Stimulated activated CD8-positive, alpha-beta memory T cell treated with anti-CD3 and anti-CD28 coated beads, Interleukin-15, amount 100 ng/mL, for 24 hours (primary cell): ENCODE measurements around the gene FBXO42.
"Not testable (repeated sequence)": the region's sequence is repeated elsewhere in the genome, so short reads cannot be mapped to it uniquely, and the experiment has no call there.

Source experiments
- DNase-seq: peaks from one replicate; pipeline ENCODE4 v3.0.0-alpha.2; 2020; ENCODE audit warnings: low read depth

The FBXO42 gene

DNA sequence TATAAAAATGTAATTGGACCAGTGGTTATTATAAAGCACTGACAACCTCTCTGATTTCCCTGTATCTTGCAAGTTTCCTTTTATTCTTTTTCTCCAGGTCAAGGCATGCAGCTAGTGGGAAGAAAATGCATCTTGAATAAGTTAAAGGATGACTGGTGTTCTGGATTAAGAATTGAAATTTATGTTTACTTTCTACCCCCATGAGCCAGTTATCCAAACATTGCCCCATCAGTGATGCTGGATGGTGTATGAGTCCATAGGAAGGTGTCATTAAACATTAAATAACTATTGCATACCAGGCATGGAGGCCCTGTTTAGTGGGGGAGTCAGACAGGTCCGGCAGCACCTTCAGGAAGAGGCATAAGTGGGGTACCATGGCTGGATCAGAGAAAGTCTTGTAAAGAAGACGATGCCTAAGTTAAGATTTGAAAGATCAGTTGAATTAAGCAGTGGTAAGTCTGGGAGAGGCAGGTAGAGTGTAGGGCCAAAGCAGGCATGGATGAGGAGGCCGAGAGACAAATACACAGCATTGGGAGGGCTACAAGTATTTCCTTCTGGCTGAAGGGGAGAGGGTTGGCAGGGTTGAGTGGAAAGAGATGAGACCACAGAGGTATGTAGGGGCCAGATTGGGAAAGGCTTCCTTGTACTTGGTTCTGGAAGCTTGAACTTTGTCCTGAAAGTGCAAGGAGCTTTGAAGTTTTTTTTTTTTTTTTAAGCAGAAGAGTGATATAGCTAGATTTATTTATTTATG is 20.4 kb upstream of the FBXO42 start:
- no peak for DNase-seq

DNA sequence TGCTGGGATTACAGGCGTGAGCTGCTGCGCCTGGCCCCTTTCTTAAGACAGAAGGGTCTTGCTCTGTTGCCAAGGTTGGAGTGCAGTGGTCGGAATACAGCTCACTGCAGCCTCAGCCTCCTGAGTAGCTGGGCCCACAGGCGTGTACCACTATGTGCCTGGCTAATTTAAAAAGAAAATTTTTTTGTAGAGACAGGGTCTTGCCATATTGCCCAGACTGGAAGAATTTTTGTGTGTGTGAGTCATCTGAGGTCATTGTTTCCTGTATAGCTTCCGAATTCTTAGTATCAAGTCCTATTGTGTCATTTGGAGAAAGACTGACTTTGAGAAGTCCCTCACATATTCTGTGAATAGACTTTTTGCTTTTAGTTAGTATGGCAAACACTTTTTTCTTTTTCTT is 19.4 kb upstream of the FBXO42 start:
- no peak for DNase-seq

DNA sequence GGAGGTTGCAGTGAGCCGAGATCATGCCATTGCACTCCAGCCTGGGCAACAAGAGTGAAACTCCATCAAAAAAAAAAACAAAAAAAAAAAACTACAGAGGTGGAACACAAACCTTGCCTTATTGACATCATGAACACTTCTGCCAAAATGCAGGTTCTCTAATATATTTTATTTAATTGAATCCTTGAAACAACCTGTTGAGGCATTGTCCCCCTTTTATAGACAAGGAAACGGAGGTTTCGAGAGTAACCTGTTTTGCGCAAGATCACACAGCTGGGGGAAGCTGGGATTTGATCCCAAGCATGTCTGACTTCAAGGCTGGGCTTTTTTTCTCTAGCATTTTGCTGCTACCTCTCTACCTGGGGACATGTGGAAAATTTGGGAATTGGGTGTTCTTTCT is 17.5 kb upstream of the FBXO42 start:
- DNase-seq: no peak

DNA sequence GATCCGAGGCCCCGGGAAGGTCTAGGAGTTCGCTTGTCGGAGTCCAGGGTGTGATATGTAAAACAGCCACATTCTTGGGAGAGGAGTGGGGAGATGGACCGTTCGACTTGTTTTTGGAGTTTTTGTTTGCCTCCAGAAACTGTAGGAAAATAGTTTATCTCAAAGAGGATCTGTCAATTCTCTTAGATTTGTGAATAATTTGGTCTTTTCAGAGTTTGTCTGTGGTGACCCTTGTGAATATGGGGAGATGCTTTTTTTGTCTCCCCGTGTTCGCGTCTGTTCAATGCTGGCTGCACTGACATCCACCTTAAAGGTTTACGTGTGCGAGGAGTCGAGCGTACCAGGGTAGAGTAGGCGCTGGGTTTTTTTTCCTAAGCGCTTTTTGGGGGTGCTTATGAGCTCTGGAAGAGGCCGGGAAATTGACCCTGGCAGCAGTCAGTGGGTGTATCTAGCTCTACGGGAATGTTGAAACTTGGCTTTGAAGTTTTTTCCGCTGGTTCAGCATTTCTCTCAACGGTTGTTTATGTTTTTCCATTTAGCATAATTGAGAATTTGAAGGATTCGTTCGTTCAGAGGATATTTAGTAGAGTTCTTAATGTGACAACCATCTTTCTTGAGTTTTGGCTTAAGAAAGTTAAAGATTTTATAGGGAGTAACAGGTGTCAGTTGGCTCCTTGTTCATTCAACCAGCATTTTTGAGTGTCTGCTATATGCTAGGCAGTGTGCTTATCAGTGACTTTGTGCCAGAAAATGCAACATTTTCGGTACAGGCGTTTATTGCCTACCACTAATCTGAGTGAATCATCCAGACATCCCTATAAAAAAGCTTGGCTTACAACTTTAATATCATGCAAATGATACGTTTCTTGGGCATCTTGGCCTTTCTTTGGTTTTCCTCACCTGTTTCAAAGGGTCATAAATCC is 15.9 kb upstream of the FBXO42 start:
- no peak for DNase-seq

DNA sequence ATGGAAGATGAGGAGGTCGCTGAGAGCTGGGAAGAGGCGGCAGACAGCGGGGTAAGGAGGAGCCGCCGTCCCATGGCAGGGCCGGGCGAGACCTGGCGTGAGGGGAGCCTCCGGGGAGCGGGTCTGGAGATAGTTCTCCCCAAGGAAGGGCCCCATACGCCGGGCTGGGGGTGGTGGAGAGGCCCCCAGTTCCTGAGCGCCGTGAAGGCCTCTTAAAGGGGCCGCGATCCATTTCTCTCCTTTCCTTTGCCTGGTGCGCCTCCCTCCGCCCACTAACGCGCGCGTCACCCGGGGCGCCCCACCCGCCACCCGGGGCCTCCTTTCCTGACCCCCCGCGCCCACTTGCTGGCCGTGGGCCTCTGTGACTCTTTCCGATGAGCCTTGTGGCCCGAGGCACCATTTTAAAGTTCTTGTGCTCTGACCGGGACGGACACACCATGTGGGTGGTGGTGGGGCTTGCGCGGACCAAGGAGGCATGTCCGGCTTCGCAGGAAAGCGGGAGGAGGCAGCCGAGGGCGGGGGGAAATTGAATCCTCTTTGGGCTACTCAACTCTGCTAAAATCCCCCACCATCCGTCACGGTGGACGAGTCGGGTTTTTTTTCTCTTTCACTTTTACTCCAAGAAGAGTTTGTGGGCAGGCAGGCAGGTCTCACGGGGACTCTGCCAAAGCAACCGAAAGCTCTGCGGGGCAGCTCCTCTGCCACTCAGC is 15.1 kb upstream of the FBXO42 start:
- DNase-seq: peak; percentile 70

DNA sequence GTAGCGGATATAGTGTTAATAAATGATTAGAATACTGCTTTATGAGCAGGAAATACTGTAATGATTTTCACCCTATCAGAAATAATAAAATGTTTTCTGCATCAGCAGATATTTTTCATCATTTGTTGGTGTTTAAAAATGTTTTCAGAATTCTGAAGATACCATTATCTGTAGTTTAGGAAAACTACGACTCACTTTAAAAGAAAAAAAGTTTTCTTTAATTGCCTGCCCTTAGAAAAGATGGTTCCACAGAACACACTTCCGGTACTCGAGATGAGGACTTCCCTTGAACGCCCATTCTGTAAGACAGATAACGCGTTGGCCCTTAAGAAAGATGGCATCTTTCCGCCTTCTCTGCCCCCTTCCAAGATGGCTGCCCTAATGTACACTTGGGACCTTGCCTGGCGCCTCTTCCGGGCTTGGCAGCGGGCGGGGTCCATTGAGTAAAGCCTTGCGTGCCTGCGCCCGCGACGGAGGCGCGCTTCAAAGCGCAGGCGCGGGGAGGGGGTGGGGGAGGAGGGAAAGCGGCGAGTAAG is 14.5 kb upstream of the FBXO42 start, which contains the start of gene SZRD1:
Gene SZRD1, plus strand, starts transcription at position 521 of the 536 bp plus-strand sequence. CDS start 16 bp downstream, outside the sequence.
- DNase-seq: peak; percentile 69

DNA sequence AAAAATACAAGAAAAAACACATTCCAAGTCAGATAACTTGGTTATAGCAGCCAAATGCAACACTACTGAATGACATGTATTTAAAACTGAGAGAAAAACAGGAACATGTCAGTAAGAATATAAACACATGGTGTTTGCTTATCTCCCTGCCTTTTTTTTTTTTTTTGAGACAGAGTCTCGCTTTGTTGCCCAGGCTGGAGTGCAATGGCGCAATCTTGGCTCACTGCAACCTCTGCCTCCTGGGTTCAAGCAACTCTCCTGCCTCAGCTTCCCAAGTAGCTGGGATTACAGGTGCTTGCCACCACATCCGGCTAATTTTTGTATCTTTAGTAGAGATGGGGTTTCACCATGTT is 12.8 kb upstream of the FBXO42 start:
- not testable (repeated sequence) for DNase-seq

DNA sequence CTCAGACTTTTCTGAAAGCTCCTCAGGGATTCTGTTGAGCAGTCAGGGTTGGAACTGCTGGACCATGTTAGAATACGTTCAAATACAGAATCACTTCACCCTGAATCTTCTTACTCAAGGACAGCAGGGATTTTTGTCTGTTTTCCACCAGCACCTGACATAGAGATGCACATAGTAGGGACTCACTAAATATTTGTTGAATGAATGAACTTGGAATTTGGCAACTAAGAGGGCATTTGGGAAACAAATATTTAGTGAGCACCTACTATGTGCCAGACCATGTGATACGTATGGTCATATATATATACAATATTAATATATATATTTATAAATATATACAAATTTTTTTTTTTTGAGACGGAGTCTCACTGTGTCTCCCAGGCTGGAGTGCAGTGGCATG is 4.6 kb upstream of the FBXO42 start:
- DNase-seq: no peak

DNA sequence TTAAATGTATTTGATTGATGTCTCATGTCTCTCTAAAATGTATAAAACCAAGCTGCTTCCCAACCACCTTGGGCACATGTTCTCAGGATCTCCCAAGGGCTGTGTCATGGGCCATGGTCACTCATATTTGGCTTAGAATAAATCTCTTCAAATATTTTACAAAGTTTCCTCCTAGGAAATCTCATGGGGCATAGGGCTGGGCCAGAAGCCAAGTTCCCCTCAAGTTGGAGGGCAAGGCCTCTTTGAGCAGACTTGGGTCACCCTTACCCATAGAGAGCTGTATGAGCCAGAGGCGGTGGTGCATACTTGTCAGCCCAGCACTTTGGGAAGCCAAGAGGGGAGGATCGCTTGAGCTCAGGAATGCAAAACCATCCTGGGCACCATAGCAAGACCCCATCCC is 2.3 kb upstream of the FBXO42 start:
- no peak for DNase-seq

DNA sequence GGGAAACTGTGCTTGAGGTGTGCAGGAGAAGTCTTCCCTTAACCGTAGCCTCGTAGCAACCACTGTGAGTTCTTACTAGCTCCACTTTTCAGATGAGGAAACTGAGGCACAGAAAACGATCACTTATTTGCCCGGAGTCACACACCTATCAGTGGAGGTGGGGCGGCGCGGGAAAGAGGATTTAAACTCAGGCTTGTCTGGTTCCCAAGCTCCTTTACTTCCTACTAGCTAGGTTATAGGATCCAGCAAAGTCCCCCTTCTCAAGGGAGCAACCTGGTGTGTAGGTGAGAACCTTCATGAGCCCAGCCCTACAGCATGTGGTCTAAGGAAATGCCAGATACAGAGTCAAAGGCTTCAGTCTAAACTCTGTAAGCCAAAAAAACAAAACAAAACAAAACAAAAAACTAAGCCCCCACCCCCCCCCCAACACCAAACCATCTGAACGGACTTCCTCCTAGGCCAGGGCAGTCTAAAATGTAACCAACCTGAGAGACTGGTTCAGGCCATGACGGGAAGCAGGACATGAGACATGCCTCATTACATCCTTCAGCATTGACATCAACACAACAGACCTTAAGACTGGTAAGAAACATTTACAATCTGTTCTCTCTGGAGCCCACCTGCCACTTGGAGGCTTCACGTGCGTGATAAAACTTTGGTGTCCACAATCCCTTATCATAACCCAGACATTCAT is 709 bp upstream of the FBXO42 start:
- no peak for DNase-seq

DNA sequence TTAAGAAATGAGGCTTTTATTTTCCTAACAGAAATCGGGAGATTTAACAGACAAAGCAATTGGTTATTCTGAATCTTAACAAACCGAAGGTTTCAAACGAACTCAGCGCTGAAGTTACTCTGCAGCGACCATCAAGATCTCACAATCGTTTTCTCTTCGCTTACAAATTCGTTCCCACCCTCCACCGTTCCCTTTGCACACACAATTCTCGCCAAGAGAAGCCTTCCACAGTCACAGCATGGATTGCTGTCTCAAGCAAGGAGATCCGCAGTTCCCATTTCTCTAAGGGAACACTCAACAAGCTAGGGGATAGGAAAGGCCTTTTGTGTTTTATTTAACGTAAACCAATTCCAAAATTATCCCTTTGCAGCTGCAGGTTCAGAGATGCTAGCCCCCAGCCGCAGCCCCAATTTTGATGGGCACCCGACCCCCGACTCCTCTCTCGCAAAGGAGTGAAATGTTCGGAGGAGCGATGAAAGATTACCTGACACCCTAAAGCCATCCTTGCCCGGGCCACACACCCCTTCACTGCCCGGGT is 755 bp downstream of the FBXO42 start:
- no peak for DNase-seq

DNA sequence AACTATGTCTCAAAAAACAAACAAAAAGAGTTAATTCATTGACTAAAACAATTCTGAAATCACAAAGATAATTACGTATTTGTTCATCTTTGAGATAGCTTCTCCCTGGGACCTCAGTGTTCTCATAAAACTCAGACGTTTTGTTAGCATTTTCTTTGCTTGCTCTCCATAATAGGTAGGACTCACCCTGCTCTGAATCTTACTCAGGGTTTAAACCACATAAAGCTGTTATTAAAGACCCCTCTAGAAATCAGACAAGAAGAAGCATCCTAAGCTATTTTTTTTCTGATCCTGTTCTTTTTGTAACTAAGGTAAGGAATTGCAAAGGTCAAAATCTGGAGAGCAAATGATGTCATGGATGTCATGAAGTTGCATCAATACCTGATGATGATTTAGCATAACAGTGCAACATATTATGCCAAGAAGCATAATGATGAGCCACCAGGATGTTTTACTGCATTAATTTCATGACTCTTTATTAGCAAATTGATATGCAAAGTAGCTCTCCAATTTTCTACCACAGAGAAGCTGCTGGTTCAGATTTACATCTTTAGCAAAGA is 2.4 kb downstream of the FBXO42 start:
- DNase-seq: no peak

DNA sequence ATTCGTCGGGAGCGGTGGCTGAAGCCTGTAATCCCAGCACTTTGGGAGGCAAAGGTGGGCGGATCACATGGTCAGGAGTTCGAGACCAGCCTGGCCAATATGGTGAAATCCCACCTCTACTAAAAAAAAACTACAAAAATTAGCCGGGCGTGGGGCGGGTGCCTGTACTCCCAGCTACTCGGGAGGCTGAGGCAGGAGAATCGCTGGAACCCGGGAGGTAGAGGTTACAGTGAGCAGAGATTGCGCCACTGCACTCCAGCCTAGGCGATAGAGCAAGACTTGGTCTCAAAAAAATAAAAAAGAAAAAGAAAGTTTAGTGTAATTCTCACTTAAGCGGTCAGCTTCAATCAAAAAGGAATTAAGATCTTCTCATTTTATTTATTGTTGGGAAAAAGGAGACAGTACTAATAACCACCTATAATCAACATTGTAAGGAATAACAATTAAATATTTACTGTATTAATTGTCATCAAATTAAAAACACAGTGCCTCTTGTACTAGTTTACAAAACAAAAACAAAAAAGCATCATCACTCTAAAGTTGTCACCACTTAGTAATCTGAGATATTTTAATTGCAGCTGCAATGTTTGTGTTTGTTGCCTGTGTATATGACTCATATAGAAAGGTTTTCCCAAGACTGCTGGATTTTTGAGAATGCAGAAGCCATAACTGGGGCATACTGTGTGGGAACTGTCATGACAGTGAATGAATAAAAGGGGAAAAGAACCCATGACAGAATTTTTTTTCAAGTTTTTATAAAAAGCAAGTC is 3.7 kb downstream of the FBXO42 start:
- DNase-seq: no peak

DNA sequence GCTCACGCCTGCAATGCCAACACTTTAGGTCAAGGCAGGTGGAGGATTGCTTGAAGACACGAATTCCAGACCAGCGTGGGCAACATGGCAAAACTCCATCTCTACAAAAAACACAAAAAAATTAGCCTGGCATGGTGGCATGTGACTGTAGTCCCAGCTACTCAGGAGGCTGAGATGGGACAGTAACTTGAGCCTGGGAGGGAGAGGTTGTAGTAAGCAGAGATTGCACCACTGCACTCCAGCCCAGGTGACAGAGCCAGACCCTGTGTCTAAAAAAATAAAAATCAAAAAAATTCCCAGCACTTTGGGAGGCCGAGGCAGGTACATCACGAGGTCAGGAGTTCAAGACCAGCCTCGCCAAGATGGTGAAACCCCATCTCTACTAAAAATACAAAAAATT is 9.0 kb downstream of the FBXO42 start:
- not testable (repeated sequence) for DNase-seq

DNA sequence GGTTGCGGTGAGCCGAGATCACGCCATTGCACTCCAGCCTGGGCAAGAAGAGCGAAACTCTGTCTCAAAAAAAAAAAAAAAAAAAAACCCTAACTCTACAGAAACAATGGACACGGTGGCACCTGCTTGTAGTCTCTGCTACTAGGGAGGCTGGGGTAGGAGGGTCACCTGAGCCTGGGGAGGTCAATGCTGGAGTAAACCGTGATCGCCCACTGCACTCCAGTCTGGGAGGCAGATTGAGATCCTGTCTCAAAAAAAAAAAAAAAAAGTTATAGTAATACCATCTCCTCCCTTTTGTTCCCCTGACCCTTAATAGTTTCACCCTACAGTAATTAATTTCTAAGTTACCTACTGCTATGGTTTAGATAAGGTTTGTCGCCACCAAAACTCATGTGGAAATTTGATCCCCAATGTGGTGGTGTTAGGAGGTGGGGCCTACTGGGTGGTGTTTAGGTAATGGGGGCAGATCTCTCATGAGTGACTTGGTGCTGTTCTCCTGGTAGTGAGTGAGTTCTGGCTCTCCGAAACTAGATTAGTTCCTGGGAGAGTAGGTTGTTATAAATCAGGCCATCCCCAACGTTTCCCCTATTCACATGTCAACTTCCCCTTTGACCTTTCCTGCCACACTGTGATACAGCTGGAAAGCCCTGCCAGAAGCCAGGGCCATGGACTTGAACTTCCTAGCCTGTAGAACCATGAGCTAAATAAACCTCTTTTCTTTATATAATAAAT is 9.8 kb downstream of the FBXO42 start:
- no peak for DNase-seq

DNA sequence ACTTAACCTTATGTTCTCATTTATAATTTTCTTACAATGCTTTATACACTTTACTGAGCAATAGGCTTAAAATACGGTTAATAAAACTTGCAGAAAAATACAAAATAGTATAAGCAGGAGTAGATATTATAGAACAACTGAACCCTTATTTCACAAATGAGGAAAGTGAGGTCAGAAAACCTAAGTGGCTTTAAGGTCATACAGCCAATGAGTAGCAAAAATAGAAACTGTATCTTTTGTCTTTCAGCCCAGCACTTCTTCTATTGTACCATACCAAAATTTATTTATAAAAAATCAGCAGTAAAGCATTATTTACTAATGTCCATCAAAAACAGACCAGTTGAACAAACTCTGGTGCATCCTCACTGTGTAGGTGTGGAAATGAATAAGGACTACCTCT is 11.6 kb downstream of the FBXO42 start:
- no peak for DNase-seq

DNA sequence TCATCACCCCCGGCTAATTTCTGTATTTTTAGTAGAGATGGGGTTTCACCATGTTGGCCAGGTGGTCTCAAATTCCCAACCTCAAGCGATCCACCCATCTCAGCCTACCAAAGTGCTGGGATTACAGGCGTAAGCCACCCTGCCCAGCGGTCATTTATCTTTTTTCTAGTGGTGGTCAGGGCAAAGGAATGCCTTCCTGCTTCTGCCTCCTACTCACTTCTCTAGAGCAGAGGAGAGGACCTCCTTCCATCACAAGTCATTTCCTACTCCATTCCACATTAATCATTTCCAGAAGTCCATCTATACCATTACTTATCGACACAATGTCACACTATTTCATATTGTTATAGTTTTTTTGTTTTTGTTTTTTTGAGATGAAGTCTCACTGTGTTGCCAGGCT is 13.3 kb downstream of the FBXO42 start:
- no peak for DNase-seq

DNA sequence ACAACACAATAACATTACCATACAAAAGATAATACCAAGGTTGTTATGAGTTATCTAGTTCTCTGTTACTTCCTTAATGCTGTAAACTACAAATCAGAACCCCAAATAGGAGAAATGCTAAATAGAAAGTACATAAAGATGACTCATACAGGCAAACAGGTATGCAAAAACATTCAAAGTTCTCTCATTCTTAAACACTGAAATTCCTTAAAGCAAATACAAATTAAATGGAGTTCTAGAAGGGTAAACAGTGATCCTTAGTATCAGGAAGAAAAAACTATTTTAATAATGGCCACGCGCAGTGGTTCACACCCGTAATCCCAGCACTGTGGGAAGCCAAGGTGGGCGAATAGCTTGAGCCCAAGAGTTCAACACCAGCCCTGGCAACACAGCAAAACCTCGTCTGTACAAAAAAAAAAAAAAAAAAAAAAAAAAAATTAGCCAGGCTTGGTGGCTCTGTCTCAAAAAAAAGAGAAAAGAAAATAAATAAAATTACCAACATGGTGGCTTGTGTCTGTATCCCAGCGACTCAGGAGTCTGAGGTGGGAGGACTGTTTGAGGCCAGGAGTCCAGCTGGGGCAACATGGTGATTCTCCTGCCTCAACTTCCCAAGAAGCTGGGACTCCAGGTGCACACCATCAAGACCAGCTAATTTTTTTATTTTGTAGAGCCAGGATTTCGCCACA is 17.5 kb downstream of the FBXO42 start:
- DNase-seq: no peak

DNA sequence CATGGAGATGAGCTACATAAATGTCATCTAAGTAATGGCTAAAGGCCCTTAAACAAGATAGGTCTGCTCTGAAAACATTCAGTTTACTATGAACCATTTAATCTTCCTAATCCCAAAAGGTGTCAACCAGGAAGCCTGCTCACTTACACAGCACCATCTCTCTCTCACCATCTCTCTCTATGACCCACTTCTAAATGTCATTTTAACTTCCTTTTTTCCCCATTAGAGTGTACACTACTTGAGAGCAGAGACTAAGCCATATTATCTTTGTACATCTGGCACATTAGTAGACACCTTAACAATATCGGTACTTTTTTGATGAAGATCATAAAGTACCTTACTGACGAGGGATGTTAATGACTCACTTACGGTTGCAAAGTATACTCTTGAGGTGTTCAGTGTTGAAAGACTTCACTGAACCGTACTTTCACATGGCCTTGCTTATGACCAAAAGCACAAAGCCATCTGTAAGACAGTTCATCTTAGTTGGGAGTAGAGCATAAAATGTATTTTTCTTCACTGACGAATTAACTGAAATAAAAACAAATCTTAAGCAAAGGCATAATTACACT is 25.4 kb downstream of the FBXO42 start:
- no peak for DNase-seq
